Limb (tissue), 2 donors: Measurements from ENCODE around the gene PPFIA4.
"Not testable (repeated sequence)": the region's sequence is repeated elsewhere in the genome, so short reads cannot be mapped to it uniquely, and the experiment has no call there.

Source experiments
- DNase-seq, 2 donors: peaks; one replicate each; pipeline ENCODE4 v3.0.0-alpha.2; 2016; ENCODE audit errors: extremely low spot score in 2 of 2

The PPFIA4 gene

DNA sequence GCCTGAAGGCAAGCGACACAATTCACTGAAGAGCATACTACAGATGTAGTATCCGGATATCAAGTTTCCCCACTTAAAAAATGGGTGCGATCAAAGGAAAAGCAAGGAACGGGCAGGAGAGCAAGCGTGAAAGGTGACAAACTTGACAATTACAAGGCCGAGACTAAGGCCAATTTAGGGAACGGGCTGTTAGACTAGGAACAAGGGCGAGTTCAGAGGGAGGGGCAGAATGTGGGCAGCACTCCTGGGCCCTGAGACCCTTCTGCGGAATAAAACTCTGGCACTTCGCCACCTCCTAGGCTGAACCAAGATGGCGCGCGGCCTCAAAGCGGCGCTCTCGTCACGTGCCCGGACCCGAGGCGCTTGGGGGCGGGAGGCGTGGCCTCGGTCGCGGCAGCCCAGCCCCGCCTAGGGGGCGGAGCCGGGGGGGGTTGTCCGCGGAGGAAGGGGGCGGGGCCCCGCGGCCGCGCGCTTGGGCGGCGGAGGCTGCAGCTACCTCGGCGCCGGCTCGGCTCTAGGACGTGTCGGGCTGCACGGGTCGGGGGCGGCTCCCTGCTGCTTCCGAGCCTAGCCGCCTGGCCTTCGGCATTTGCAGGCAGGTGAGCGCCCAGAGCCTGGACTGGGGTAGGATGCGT is at the start of gene PPFIA4:
PPFIA4 (plus strand) TSS at position 461 of the 635 bp plus-strand sequence. CDS start 12,518 bp downstream, outside the sequence.
- peak; percentile 91 to 96 for DNase-seq

DNA sequence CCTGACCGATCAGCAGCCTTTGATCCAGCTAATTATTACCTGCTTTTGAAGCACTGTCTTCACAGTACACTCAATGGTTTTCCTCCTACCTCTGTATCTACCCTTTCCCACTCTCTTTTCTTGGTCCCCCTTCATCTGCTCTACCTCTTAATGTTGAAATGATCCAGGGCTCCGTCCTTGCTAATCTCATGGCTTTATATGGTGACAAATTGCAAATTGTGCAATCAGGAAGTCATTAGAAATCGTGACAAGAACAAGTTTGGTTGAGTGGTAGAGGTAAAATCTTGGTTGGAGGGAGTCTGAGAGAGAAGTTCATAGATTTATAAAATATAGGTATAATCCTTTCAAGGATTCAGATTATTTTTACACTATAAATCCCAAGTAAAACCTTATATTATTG is 49.7 kb upstream of the PPFIA4 start:
- DNase-seq = no peak

DNA sequence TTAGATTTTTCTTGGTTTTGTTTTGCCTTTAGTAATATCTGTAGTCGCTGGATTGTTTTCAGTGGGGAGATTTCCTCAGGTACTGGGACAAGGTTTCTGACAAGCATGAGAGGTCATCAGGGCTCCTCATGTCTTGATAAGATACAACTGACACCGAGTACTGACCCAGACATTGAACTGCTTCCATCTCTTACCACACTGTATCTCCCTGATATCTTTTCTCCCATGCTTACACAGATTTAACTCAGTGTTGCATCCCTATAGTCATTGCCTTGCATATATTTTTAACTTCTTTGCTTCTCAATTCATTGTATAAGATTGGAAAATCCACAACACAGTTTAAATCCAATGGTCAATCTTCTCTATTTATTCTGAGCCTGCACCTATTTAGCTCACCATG is 46.8 kb upstream of the PPFIA4 start:
- no peak for DNase-seq

- no peak for DNase-seq
These were observed 44.4 kb upstream of the PPFIA4 start for GRCh38 chr1:202981939-202982338.

GRCh38 chr1:202982715-202983430 is 43.4 kb upstream of the PPFIA4 start:
- DNase-seq = no peak

DNA sequence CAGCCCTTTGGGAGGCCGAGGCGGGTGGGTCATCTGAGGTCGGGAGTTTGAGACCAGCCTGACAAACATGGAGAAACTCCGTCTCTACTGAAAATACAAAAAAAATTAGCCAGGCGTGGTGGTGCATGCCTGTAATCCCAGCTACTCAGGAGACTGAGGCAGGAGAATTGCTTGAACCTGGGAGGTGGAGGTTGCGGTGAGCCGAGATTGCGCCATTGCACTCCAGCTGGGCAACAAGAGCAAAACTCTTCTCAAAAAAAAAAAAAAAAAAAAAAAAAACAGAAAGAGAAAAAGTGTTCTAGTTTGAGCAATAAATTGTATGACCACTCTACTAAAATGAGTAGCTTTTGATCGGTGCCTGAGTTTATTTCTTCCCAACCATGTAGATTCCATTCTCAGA is 40.2 kb upstream of the PPFIA4 start:
- not testable (repeated sequence) for DNase-seq

DNA sequence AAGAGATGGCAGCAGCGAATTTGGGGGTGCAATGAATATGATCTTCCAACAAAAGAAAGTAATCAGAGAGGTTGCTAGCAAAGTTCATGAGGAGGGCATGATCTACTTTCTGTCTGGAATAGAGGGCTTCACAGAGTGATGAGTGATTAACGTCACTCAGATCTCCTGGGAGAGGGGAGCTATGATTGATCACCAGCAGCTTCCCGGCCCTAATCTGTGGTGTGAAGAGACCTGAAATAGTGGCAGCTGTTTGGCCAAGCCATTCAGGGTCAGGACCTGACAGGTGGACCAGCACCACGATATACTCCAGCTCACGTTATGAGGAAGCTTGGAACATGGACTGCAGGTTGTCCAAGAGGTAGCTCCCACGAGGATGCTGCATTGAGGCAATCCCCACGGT is 39.0 kb upstream of the PPFIA4 start:
- DNase-seq = no peak

GRCh38 chr1:202987922-202988583 is 38.2 kb upstream of the PPFIA4 start:
- no peak for DNase-seq

DNA sequence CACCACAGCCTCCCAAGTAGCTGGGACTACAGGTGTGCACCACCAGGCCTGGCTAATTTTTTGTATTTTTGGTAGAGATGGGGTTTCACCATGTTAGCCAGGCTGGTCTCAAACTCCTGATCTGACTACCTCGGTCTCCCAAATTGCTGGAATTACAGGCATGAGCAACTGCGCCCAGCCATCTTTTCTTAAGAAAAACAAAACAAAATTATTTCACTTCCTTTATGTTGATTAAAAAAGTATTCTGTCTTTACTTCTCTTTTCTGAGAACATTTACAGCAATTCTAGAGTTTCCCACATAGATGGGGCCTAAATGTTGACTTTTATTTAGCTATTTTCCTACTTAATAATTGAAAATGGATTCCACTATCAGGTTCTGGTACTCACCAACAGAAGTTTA is 36.4 kb upstream of the PPFIA4 start:
- DNase-seq = no peak

GRCh38 chr1:202991112-202991511 is 35.2 kb upstream of the PPFIA4 start:
- no peak for DNase-seq

- DNase-seq = no peak
These were observed 31.5 kb upstream of the PPFIA4 start for GRCh38 chr1:202994756-202995155.

DNA sequence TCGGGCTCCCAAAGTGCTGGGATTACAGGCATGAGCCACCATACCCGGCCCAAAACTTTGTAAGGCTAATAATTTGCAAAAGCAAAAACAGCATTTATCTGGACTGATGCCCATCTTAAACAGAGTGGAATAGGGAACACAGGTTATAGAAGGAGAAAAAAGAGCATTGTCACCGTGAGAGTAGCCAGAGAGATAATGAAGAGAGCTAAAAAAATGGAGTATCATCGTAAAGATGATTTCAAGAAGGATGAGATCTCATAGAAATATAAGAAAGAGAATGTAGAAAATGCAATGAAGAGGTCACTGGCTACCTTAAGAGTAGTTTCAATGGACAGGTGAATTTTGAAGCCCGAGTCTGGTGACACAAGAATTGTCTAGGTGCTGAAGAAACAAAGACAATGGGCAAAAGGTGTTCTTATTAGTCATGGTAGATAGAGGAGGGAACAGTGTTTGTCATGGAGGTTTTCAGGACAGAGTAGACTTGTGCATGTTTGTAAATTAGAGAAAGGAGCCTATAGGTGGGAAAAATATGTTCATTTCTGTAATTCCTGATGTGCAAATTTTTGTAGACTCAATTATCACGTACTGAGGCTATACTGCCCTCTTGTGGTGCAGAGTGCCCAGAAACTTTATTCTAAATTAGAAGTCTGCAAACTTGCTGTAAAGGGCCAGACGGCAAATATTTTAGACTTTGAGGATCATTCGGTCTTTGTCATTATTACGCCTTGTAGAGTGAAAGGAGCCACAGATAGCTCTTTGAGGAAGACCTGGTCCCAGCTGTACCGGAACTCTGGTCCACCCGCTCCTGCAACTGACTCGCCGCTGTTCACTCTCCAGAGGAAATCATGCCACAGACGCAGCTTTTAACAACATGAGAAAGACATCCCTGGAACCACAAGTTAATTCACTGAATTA is 27.2 kb upstream of the PPFIA4 start:
- DNase-seq = peak; percentile 47 to 56

DNA sequence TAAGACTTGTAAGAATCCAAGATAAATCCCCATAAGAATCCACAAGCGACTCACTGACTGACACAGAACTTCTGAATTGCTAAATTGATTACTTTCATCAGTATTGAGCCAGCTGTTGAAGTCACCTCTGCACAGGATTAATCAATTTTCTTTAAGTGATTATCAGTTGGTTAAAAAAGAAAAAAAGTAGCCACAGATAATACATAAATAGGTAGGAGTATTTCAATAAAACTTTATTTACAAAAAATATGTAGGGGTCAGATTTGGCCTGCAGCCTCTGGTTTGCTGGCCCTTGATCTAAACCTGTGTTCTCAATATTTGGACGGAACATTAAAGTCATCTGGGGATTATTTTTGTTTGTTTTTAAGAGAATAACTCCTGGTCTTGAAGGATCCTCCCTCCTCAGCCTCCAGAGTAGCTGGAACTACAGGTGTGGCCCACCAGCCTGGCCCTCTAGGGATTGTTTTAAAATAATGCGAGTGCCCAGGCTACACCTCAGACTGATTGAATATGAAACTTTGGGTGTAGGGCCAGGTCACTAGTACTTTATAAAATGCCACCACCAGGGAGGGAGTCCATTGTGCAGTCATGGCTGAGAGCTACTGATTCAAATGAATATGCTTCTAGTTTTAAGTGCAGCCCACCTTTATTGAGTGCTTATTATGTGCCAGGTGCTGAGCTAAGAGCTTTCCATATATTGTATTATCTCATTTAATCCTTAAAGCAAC is 25.9 kb upstream of the PPFIA4 start:
- no peak for DNase-seq

DNA sequence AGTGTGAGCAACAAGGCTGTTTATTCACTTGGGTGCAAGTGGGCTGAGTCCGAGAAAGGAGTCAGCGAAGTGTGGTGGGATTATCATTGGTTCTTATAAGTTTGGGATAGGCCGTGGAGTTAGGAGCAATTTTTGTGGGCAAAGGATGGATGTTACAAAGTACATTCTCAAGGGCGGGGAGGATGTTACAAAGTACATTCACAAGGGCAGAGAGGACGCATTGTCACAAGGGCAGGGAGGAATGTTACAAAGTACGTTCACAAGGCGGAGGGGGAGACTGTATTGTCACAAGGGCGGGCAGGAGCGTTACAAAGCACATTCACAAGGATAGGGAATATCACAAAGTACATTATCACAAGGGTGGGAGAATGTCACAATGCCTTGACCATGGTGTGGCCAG is 24.3 kb upstream of the PPFIA4 start:
- no peak for DNase-seq

DNA sequence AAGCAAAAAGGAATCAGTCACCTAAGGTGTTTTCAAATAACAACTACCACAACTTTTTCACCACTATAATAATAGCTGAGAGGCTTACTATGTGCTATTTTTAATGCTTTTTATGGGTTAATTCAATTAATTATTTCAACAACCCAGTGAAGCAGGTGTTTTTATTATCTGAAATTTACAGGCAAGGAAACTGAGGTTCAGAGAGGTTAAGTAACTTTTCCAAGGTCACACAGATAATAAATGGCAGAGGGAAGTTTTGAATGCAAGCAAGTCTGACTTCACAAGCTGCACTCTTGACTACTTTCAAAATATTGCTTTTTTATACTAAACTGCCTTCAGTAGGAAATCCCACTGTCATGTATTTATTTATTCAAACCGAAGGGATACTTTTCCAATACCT is 23.3 kb upstream of the PPFIA4 start:
- no peak for DNase-seq

- DNase-seq = not testable (repeated sequence)
These were observed 20.7 kb upstream of the PPFIA4 start for GRCh38 chr1:203005395-203006142.

DNA sequence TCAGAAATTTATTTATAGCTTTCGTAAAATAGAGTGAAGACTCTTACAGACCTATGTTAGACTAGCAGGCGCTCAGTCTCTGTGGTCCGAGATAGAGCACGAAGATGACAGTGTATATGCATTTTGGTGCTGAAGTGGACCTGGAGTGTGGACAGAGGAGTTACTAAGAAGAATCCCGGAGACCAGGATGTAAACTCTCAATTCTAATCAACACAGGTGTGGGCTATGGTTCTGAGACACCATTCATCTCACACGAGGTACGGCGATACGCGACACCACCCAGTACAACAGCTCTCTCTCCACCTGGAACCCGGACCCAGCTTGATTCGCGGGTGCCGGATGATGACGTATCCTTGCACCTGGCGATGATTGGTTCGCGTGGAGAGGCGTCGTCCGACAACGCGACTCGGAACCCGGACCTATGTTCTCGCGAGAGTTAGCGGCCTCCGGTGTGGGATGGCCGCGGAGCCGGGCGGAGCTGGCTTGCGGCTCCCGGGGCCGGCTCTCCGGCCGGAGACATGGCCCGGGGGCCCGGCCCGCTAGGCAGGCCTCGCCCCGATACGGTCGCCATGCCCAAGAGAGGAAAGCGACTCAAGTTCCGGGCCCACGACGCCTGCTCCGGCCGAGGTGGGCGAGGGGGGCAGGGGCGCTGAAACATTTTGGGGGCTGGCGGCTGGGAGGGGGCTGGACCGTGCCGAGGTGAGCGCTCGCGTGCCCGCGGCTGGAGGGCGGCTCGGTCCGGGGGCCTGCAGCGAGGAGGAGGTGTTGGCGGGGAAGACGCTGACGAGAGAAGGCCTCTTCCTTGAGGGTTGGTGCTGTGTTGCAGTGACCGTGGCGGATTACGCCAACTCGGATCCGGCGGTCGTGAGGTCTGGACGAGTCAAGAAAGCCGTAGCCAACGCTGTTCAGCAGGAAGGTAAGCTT is 19.1 kb upstream of the PPFIA4 start, which contains the start of gene TMEM183A:
TMEM183A (plus strand) TSS at position 427 of the 924 bp plus-strand sequence; CDS start at position 519, 92 bp downstream.
- DNase-seq = peak; percentile 96

GRCh38 chr1:203009185-203009584 is 17.1 kb upstream of the PPFIA4 start:
- DNase-seq = no peak

- no peak for DNase-seq
These were observed 14.7 kb upstream of the PPFIA4 start for GRCh38 chr1:203011582-203011981.
